ENCODE measurements around the gene SUN1. TPM values are rescaled to one million over a fixed set of nuclear protein-coding genes. Genes with fewer than 3 reads are reported as not detected.

The SUN1 gene
- total and polyA plus RNA-seq, 9 of the 15 experiments (the other 6 are each of a cell fraction or from before 2014, with no cell fraction given) = 36.8 to 132 (median 62.3) TPM

DNA sequence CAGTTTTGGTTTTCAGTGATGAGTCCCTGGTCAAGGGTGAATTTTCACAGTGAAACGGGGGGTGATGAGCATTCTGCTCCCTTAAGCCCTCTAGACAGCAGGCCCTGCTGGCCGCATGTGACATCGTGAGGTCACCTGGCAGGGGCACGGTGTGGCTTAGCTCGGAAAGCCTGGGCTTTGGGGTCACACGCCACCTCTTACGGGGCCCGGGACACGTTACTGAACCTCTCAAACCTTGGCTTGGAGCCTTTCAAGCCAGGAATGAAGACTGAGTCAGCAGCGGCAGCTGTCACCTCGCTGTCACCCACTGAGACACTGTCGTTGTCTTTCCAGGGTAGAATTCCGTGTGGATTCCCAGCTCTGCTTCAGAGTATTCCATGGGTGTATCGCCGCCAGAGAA, 48.2 kb downstream of the SUN1 start:
- FAIRE-seq = peak; percentile 35
- no TSS peak for BruUV-seq (replicated peaks)
- in situ Hi-C loops (cut with MboI) (no loop called here), intact Hi-C loops (cut with micrococcal nuclease) (no loop called here)
- Histone ChIP-seq H3K4me1 (replicated peaks in 1 of 2; ENCODE audit: control insufficient read depth in 2 of 2, insufficient read depth in 2 of 2, low read length in 2 of 2) (peaks cover 12 to 53% of the 10 kb centered on the region in 2 experiments), H3K27ac (ENCODE audit: extremely low read depth, low read depth, low read length) (no peak overlapping the region), H3K27me3 (ENCODE audit: control insufficient read depth in 2 of 2, insufficient read depth in 2 of 2, low read length in 2 of 2) (no peaks in the 10 kb centered on the region; a peak in 1 of 5 replicates), H3K36me3 (ENCODE audit: control insufficient read depth, insufficient read depth, low read length) (peaks cover 53% of the 10 kb centered on the region; the same call in 2 of the 3 replicates), H4K20me1 (replicated peaks; ENCODE audit: control insufficient read depth, insufficient read depth, low read length) (peaks cover 52% of the 10 kb centered on the region), H3K4me2 (ENCODE audit: insufficient read depth, low read length) (no peak overlapping the region), H3K9me1 (ENCODE audit: control insufficient read depth, insufficient read depth, low read length) (no peaks in the 10 kb centered on the region), H3K4me3 (no peak overlapping the region), H3K9me3 (replicated peaks; ENCODE audit: control insufficient read depth, insufficient read depth, low read depth, low read length) (no peaks in the 10 kb centered on the region; the same call in 1 of the 2 replicates), H3K9ac (ENCODE audit: insufficient read depth in 1 of 2, low read depth in 2 of 2, low read length in 2 of 2) (peak overlapping the region in 1 of 2 experiments; percentile 4; a peak in 1 of 4 replicates), H2AFZ (ENCODE audit: low read depth, low read length) (no peak overlapping the region), H3K79me2 (ENCODE audit: control insufficient read depth, insufficient read depth, low read length) (peaks cover 88% of the 10 kb centered on the region)
- CTCF ChIA-PET (ENCODE audit: low intra/inter-chr PET ratio) = no interaction called here
- ATAC-seq = no peak
- no peak for DNase-seq (ENCODE audit: extremely low read depth in 1 of 4, low spot score in 3 of 4)
- WGBS (ENCODE audit: insufficient coverage, low coverage, missing lambda C conversion rate) = 85% methylated on average over 15 of the region's 15 CpGs
- POLR2A ChIA-PET = interaction anchor here (1.2 to 1.3 kb wide), 2 partner anchors 14 to 21 kb away, joined by 4 to 5 read pairs; no protein-coding TSS in a partner anchor
- no peak for TF ChIP-seq ELF2 (CRISPR knock-in tag; IDR thresholded peaks at IDR 0.05)
- peak; percentile 54 for TF ChIP-seq RBFOX2 (IDR thresholded peaks at IDR 0.05; ENCODE audit: low read depth, low read length)

- ChIA-PET POLR2A (no interaction called here), CTCF (ENCODE audit: low intra/inter-chr PET ratio) (no interaction called here)
- FAIRE-seq = no peak
- no peak overlapping the region; the same call in 2 of the 3 replicates for H3K27ac ChIP-seq (ENCODE audit: extremely low read depth, low read depth, low read length)
- H3K27me3 ChIP-seq (ENCODE audit: control insufficient read depth in 2 of 2, insufficient read depth in 2 of 2, low read length in 2 of 2) = no peaks in the 10 kb centered on the region; a peak in 1 of 5 replicates
- no peak for DNase-seq (ENCODE audit: extremely low read depth in 1 of 4, low spot score in 3 of 4)
- H4K20me1 ChIP-seq (replicated peaks; ENCODE audit: control insufficient read depth, insufficient read depth, low read length) = peaks cover 52% of the 10 kb centered on the region
- no peak overlapping the region for H3K9ac ChIP-seq (ENCODE audit: insufficient read depth in 1 of 2, low read depth in 2 of 2, low read length in 2 of 2)
- WGBS (ENCODE audit: insufficient coverage, low coverage, missing lambda C conversion rate) = 92% methylated on average over 20 of the region's 20 CpGs
- no peak overlapping the region for H3K4me2 ChIP-seq (ENCODE audit: insufficient read depth, low read length)
- BruUV-seq (replicated peaks) = no TSS peak
- peak; percentile 82 for TF ChIP-seq ZNF146 (CRISPR knock-in tag; IDR thresholded peaks at IDR 0.05; ENCODE audit: unreplicated experiment)
- TF ChIP-seq KAT7 (CRISPR knock-in tag; IDR thresholded peaks at IDR 0.05; ENCODE audit: borderline replicate concordance) = no peak
- H3K4me3 ChIP-seq = no peak overlapping the region
- in situ Hi-C loops (cut with MboI) = no loop called here
- peaks cover 98% of the 10 kb centered on the region for H3K79me2 ChIP-seq (ENCODE audit: control insufficient read depth, insufficient read depth, low read length)
- H3K9me3 ChIP-seq (replicated peaks; ENCODE audit: control insufficient read depth, insufficient read depth, low read depth, low read length) = no peaks in the 10 kb centered on the region
- peaks cover 9 to 57% of the 10 kb centered on the region in 2 experiments; a peak in 4 of 5 replicates for H3K4me1 ChIP-seq (replicated peaks in 1 of 2; ENCODE audit: control insufficient read depth in 2 of 2, insufficient read depth in 2 of 2, low read length in 2 of 2)
- ATAC-seq = no peak
- H3K36me3 ChIP-seq (ENCODE audit: control insufficient read depth, insufficient read depth, low read length) = peaks cover 62% of the 10 kb centered on the region; the same call in 2 of the 3 replicates
- intact Hi-C loops (cut with micrococcal nuclease) = no loop called here
- H3K9me1 ChIP-seq (ENCODE audit: control insufficient read depth, insufficient read depth, low read length) = peaks cover 3% of the 10 kb centered on the region
- no peak overlapping the region for H2AFZ ChIP-seq (ENCODE audit: low read depth, low read length)
Observed at GRCh38 chr7:881441-882234, 49.4 kb downstream of the SUN1 start.
